Measurements from ENCODE around the gene HOXB13.

HOXB13 gene

DNA sequence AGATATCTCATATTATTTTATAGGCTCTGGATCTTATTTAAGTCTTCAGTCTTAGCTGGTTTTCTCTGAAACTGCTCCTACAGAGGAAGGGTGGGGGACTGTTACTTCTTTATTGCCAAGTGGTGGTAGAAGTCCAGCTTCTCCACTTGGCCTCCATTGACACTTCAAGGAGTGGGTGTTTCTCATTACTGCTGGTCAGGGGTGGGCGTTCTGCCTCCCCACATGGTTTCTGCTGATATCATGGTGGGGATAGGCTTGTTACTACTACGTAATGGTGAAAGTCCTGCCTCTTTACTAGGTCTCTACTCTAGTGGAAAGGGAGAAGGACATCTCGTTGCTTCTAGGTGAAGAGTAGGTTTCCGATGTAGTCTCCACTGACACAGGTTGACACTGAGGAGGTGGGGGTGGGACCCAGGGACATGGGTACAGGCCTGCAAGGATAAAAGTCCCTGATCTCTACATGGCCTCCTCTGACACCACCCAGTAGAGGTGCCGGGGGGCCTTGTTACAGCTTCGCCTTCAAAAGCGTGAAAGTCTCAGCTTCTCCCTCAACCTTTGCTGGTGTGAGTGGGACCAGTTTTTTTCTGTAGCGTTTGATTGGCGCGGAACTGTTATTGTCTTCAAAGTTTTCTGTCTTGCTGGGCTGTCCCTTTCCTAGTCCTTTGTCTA lies 26.6 kb downstream of the HOXB13 start:
- DNase-seq: no peak

DNA sequence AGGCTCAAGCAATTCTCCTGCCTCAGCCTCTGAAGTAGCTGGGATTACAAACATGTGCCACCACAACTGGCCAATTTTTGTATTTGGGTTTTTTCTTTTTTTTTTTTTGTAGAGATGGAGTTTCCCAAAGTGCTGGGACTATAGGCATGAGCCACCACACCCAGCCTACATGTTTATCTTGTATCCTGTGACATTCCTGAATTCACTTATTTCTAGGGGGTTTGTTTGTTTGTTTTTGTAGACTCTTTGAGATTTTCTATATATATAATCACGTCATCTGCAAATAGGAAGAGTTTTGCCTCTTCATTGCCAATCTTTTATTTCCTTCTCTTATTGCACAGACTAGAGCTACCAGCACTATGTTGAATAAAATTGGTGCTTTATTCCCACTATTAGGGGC lies 35.4 kb downstream of the HOXB13 start:
- no peak for DNase-seq

DNA sequence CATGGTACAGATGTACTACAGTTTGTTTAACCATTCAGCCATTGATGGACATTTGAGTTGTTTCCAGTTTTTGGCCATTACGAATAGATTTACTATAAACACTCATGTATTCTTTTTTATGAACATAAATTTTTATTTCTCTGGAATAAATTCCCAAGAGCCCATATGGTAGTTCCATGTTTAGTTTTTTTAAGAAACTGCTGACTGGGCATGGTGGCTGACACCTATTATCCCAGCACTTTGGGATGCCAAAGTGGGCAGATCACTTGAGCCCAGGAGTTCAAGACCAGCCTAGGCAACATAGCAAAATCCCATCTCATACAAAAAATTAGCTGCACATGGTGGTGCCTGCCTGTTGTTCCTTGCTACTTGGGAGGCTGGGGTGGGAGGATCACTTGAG lies 36.5 kb downstream of the HOXB13 start:
- no peak for DNase-seq

DNA sequence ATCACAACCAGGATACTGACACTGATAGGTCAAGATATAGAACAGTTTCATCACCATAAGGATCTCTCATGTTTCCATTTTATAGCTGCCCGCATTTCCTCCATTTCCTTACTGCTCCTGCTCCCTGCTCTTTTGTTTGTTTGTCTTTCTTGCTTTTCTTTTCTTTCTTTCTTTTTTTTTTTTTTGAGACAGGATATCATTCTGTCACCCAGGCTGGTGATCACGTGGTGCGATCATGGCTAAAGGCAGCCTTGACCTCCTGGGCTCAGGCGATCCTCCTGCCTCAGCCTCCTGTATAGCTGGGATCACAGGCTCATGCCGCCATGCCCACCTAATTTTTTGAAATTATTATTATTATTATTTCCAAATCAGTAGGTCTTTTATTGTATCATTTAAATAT lies 37.9 kb downstream of the HOXB13 start:
- DNase-seq: no peak

GRCh38 chr17:48681609-48682008 lies 46.9 kb downstream of the HOXB13 start:
- DNase-seq: no peak

- DNase-seq: no peak
Observed at GRCh38 chr17:48679385-48680096, 49.0 kb downstream of the HOXB13 start.

DNA sequence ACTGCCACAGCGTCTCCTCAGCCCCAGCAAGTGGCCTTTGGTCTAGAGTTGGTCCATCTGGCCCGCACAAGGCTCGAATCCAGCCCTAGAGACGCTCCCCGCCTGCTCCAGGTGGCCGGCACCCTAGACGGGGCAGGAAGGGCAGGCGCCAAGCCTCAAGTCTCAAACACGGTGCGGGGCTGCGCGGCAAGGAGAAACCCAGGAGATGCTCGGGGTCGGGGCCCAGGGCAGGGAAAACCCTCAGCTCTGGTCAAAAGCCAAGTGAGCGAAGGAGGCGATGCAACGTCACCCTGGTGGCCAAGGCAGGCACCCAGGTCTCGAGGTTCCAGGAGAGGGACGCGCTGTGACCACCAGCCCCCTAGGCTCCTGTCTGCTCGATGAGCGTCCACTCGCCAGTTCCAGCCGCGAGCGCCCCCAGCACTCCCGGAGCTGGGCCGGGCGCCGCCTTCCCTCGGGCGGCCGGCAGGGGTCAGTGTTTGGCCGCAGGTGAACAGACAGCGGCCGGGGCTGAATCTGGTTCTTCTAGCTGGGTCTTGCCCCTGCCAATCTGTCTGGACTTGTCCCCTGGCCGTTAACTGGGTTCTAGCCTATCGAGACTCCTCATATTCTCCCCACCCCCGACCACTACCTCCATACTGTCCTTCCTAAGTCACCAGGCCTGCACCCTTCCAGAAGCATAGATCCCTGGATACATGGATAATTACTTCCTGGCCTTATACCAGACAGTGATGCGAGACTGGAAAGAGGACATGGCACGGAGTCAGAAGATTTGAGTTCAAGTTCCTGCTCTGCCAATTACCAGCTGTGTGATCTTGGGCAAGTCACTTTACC lies 50.2 kb downstream of the HOXB13 start:
- peak; percentile 34 for DNase-seq

DNA sequence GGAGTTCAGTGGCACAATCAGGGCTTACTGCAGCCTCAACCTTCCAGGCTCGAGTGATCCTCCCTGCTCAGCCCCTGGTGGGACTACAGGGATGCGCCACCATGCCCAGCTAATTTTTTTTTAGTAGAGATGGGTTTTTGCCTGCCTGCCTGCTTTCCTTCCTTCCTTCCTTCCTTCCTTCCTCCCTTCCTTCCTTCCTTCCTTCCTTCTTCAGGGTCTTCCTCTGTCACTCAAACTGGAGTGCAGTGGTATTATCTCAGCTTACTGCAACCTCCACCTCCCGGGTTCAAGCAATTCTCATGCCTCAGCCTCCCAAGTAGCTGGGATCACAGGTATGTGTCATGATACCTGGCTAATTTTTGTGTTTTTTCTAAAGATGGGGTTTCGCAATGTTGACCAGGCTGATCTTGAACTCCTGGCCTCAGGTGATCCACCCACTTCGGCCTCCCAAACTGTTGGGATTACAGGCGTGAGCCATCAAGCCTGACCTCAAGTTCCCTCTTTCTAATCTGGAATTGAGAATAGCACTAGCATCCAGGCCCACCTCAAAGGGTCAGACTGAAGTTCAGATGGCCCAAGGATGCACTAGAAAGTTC lies 51.5 kb downstream of the HOXB13 start:
- DNase-seq: no peak
